SK-N-SH (cell line): ENCODE results near the gene RAD21L1.

Experiments used
- POLR2AphosphoS5 ChIP-seq: IDR thresholded peaks from 2 replicates; pipeline ENCODE4 v1.6.1; 2012; ENCODE audit warnings: low read depth, low read length
- SMC3 ChIP-seq: IDR thresholded peaks from 2 replicates; pipeline ENCODE4 v1.6.1; 2012; ENCODE audit warnings: low read depth, low read length, improper control_type of control experiment
- TF ChIP-seq, protein P1 (sequence below): fragments of 200-600 bp; sonication (generic); IDR thresholded peaks from 2 replicates; pipeline ENCODE4 v1.6.1; 2017; ENCODE audit warnings: antibody characterized with exemption, mild to moderate bottlenecking, moderate library complexity
- TF ChIP-seq, protein P2 (sequence below): IDR thresholded peaks from 2 replicates; pipeline ENCODE4 v1.4.0; 2012; ENCODE audit warnings: low read depth
- TF ChIP-seq, protein P3 (sequence below): IDR thresholded peaks from 2 replicates; pipeline ENCODE4 v1.6.1; 2012; ENCODE audit warnings: mild to moderate bottlenecking, low read depth, low read length, moderate library complexity

DNA sequence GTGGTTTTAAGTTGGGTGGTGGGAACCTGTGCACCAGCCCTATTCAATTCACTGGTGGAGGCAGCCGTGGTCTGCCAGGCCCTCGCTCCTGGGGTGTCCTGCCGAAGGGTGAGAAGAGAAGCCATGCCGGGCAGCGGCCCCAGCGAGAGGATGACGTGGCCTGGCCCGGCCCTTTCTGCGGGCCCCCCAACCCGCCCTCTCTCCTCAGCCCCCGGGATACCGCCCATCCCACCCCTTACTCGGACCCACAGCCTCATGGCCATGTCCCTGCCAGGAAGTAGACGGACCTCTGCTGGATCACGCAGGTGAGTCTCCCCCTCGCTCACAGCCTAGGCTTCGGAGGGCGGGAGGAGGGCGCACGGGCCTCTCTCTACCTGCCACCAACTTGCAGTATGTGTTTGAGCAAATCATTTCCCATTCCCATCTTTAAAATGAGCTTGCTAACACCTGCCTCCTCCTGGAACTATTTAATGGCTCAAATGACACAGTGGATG is 70.3 kb downstream of the RAD21L1 start:
- TF ChIP-seq, protein P1, sequence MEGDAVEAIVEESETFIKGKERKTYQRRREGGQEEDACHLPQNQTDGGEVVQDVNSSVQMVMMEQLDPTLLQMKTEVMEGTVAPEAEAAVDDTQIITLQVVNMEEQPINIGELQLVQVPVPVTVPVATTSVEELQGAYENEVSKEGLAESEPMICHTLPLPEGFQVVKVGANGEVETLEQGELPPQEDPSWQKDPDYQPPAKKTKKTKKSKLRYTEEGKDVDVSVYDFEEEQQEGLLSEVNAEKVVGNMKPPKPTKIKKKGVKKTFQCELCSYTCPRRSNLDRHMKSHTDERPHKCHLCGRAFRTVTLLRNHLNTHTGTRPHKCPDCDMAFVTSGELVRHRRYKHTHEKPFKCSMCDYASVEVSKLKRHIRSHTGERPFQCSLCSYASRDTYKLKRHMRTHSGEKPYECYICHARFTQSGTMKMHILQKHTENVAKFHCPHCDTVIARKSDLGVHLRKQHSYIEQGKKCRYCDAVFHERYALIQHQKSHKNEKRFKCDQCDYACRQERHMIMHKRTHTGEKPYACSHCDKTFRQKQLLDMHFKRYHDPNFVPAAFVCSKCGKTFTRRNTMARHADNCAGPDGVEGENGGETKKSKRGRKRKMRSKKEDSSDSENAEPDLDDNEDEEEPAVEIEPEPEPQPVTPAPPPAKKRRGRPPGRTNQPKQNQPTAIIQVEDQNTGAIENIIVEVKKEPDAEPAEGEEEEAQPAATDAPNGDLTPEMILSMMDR, result no peak
- TF ChIP-seq, protein P2, sequence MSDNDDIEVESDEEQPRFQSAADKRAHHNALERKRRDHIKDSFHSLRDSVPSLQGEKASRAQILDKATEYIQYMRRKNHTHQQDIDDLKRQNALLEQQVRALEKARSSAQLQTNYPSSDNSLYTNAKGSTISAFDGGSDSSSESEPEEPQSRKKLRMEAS, result no peak
- TF ChIP-seq POLR2AphosphoS5 (no peak), SMC3 (no peak)
- TF ChIP-seq, protein P3, sequence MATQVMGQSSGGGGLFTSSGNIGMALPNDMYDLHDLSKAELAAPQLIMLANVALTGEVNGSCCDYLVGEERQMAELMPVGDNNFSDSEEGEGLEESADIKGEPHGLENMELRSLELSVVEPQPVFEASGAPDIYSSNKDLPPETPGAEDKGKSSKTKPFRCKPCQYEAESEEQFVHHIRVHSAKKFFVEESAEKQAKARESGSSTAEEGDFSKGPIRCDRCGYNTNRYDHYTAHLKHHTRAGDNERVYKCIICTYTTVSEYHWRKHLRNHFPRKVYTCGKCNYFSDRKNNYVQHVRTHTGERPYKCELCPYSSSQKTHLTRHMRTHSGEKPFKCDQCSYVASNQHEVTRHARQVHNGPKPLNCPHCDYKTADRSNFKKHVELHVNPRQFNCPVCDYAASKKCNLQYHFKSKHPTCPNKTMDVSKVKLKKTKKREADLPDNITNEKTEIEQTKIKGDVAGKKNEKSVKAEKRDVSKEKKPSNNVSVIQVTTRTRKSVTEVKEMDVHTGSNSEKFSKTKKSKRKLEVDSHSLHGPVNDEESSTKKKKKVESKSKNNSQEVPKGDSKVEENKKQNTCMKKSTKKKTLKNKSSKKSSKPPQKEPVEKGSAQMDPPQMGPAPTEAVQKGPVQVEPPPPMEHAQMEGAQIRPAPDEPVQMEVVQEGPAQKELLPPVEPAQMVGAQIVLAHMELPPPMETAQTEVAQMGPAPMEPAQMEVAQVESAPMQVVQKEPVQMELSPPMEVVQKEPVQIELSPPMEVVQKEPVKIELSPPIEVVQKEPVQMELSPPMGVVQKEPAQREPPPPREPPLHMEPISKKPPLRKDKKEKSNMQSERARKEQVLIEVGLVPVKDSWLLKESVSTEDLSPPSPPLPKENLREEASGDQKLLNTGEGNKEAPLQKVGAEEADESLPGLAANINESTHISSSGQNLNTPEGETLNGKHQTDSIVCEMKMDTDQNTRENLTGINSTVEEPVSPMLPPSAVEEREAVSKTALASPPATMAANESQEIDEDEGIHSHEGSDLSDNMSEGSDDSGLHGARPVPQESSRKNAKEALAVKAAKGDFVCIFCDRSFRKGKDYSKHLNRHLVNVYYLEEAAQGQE, result no peak
